GM12878 (cell line): ENCODE measurements around the gene ZKSCAN5. TPM values are rescaled to one million over a fixed set of nuclear protein-coding genes. Genes with fewer than 3 reads are reported as not detected.
"Not testable (repeated sequence)": the region's sequence is repeated elsewhere in the genome, so short reads cannot be mapped to it uniquely, and the experiment has no call there.

Source experiments
- ATAC-seq: fragments of 200-7000 bp; cut with Tn5 transposase; 3 replicates; pipeline ENCODE4 v1.9.1; 2020; ENCODE audit warnings: mild to moderate bottlenecking, moderate library complexity
- BruUV-seq: library from RNA; stranded (reverse); fragments of 400-500 nt; replicated peaks from 2 replicates; lab custom pipeline; 2021; lab: Mats Ljungman, UMichigan
- CTCF ChIA-PET: fragments of 300-600 bp; sonication (Branson Sonifier 250); formaldehyde crosslinking; extraction: SDS; loops from one replicate; lab custom pipeline; 2021; ENCODE audit warnings: inconsistent platforms; lab: Yijun Ruan, JAX
- POLR2A ChIA-PET: fragments of 350-600 bp; formaldehyde crosslinking; extraction: SDS; loops from one replicate; lab custom pipeline; 2021; ENCODE audit warnings: inconsistent platforms; lab: Charles Lee
- RAD21 ChIA-PET: fragments of 300-600 bp; sonication (Branson Sonifier 250); formaldehyde crosslinking; loops from one replicate; lab custom pipeline; 2023; ENCODE audit warnings: antibody characterized with exemption; ENCODE audit not compliant: unreplicated experiment; lab: Charles Lee
- SMC1A ChIA-PET: fragments of 300-600 bp; sonication (Branson Sonifier 250); formaldehyde crosslinking; loops from one replicate; lab custom pipeline; 2023; ENCODE audit not compliant: unreplicated experiment, uncharacterized antibody; lab: Charles Lee
- DNase-seq: peaks from one replicate; pipeline ENCODE4 v3.0.0-alpha.2; 2011; ENCODE audit warnings: low read depth, low spot score
- FAIRE-seq: peaks from 3 replicates; lab custom pipeline; 2011; peaks lifted over from hg19 to GRCh38; lab: Jason Lieb, UNC
- H2AFZ ChIP-seq: 2 replicates; pipeline ENCODE4 v1.6.0; 2011; ENCODE audit warnings: low read depth, low read length, control low read depth; ENCODE audit not compliant: control insufficient read depth
- H3K27ac ChIP-seq: 2 replicates; pipeline ENCODE4 v1.5.1; 2011; ENCODE audit warnings: control low read depth; ENCODE audit not compliant: control insufficient read depth, insufficient read depth
- H3K27me3 ChIP-seq, 2 experiments: replicated peaks in 1 of 2; 2 replicates each; pipeline versions ENCODE4 v1.6.0 to v1.6.1; 2011; ENCODE audit warnings: low read length in 1 of 2; ENCODE audit not compliant: control insufficient read depth in 2 of 2, insufficient read depth in 2 of 2
- H3K36me3 ChIP-seq, 2 experiments: 2 replicates each; pipeline ENCODE4 v1.5.1; 2011; ENCODE audit warnings: low read length in 1 of 2; ENCODE audit not compliant: control insufficient read depth in 2 of 2, insufficient read depth in 2 of 2
- H3K4me1 ChIP-seq: 2 replicates; pipeline ENCODE4 v1.6.1; 2011; ENCODE audit warnings: mild to moderate bottlenecking, low read length, moderate library complexity, mixed read lengths; ENCODE audit not compliant: control insufficient read depth, insufficient read depth
- H3K4me2 ChIP-seq: 2 replicates; pipeline ENCODE4 v1.6.0; 2011; ENCODE audit warnings: control low read depth; ENCODE audit not compliant: control insufficient read depth, insufficient read depth
- H3K4me3 ChIP-seq: fragments of 200-600 bp; sonication (generic); 2 replicates; pipeline ENCODE4 v1.5.1; 2016
- H3K79me2 ChIP-seq: 2 replicates; pipeline ENCODE4 v1.6.0; 2011; ENCODE audit warnings: low read length; ENCODE audit not compliant: control insufficient read depth, insufficient read depth
- H3K9ac ChIP-seq: 2 replicates; pipeline ENCODE4 v1.8.0; 2011; ENCODE audit warnings: low read length, control low read depth, mixed read lengths; ENCODE audit not compliant: control insufficient read depth, insufficient read depth
- H3K9me3 ChIP-seq: replicated peaks from 3 replicates; pipeline ENCODE4 v1.5.1; 2011; ENCODE audit warnings: mild to moderate bottlenecking, low read length; ENCODE audit not compliant: control insufficient read depth, insufficient read depth
- H4K20me1 ChIP-seq: 2 replicates; pipeline ENCODE4 v1.6.0; 2011; ENCODE audit not compliant: control insufficient read depth, insufficient read depth
- WGBS: methylation state at CpG from one replicate; pipeline ENCODE4 v1.1.6; 2016; ENCODE audit warnings: low lambda C conversion rate; ENCODE audit not compliant: insufficient replicate concordance, insufficient coverage; ENCODE audit errors: missing lambda C conversion rate; 5-methylcytosine and 5-hydroxymethylcytosine counted together
- in situ Hi-C: fragments of 300-500 bp; cut with MboI; formaldehyde crosslinking; loops from 9 replicates; pipeline ENCODE4 v1.14.3; 2018; ENCODE audit warnings: mixed read lengths
- intact Hi-C: fragments of 100-400 bp; cut with micrococcal nuclease; formaldehyde crosslinking; loops from one replicate; pipeline ENCODE4 v1.14.2; 2022; ENCODE audit not compliant: unreplicated experiment
- polyA plus RNA-seq, 11 experiments: library from polyadenylated mRNA; depleted of rRNA in 4 of 11; unstranded in 6 of 11; stranded (reverse) in 5 of 11; fragments of >200 nt; fragmentation: Nextera tagmentation in 4 of 11; fragmentation: Illumina TruSeq in 1 of 11; extraction: Ambion mirVana in 4 of 11; extraction: Trizol in 1 of 11; gene quantifications; 1 replicate in 1 of 11; 2 replicates in 10 of 11; pipeline versions ENCODE4 v1.2.1 to v1.2.3, GENCODE V29; 2011 to 2016; ENCODE audit warnings: inconsistent platforms in 2 of 11, missing spikeins in 2 of 11, low read depth in 1 of 11
- total RNA-seq, 4 experiments: library from RNA; depleted of rRNA in 3 of 4; stranded (reverse); fragments of >200 nt in 3 of 4; fragmentation: Illumina TruSeq in 1 of 4; extraction: Trizol in 1 of 4; gene quantifications; 2 replicates each; pipeline versions ENCODE4 v1.2.1 to v1.2.3, GENCODE V29; 2013 to 2021
- TF ChIP-seq, protein P1 (sequence below): fragments of 450-650 bp; IDR thresholded peaks from 2 replicates; pipeline ENCODE4 v1.6.1; 2016; ENCODE audit warnings: mild to moderate bottlenecking
- TF ChIP-seq, protein P2 (sequence below): IDR thresholded peaks from 2 replicates; pipeline ENCODE4 v1.6.1; 2012; ENCODE audit warnings: improper control_type of control experiment, low read depth, low read length; ENCODE audit not compliant: insufficient replicate concordance

ZKSCAN5 gene
- total and polyA plus RNA-seq, 10 of the 15 experiments (the other 5 are each of a cell fraction or from before 2014, with no cell fraction given), result 2.5 to 10.1 (median 7.7) TPM

GRCh38 chr7:99500637-99501009 lies 3.8 kb upstream of the ZKSCAN5 start:
- no TSS peak for BruUV-seq
- ChIA-PET POLR2A (interaction anchor here (0.5 to 2.3 kb wide), 5 partner anchors 27 to 91 kb away, joined by 3 to 15 read pairs (median 3); partner anchors contain the start of genes BUD31 and ZNF655), SMC1A (no interaction called here), CTCF (interaction anchor here (0.6 to 1.5 kb wide), 3 partner anchors 27 to 92 kb away, joined by 3 to 4 read pairs (median 3); partner anchors contain the start of genes BUD31, PDAP1 and ZNF655)
- Histone ChIP-seq H3K79me2 (peaks cover 50% of the 10 kb centered on the region), H2AFZ (peak overlapping the region; percentile 88), H3K4me2 (peak overlapping the region; percentile 46), H4K20me1 (no peaks in the 10 kb centered on the region), H3K4me3 (peak overlapping the region; percentile 95), H3K9me3 (peaks cover 4% of the 10 kb centered on the region; the same call in 2 of the 3 replicates), H3K4me1 (no peaks in the 10 kb centered on the region)
- no peak for FAIRE-seq
- in situ Hi-C loops, result no loop called here
- TF ChIP-seq, protein P1, sequence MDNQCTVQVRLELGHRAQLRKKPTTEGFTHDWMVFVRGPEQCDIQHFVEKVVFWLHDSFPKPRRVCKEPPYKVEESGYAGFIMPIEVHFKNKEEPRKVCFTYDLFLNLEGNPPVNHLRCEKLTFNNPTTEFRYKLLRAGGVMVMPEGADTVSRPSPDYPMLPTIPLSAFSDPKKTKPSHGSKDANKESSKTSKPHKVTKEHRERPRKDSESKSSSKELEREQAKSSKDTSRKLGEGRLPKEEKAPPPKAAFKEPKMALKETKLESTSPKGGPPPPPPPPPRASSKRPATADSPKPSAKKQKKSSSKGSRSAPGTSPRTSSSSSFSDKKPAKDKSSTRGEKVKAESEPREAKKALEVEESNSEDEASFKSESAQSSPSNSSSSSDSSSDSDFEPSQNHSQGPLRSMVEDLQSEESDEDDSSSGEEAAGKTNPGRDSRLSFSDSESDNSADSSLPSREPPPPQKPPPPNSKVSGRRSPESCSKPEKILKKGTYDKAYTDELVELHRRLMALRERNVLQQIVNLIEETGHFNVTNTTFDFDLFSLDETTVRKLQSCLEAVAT, result peak; percentile 86
- TF ChIP-seq, protein P2, sequence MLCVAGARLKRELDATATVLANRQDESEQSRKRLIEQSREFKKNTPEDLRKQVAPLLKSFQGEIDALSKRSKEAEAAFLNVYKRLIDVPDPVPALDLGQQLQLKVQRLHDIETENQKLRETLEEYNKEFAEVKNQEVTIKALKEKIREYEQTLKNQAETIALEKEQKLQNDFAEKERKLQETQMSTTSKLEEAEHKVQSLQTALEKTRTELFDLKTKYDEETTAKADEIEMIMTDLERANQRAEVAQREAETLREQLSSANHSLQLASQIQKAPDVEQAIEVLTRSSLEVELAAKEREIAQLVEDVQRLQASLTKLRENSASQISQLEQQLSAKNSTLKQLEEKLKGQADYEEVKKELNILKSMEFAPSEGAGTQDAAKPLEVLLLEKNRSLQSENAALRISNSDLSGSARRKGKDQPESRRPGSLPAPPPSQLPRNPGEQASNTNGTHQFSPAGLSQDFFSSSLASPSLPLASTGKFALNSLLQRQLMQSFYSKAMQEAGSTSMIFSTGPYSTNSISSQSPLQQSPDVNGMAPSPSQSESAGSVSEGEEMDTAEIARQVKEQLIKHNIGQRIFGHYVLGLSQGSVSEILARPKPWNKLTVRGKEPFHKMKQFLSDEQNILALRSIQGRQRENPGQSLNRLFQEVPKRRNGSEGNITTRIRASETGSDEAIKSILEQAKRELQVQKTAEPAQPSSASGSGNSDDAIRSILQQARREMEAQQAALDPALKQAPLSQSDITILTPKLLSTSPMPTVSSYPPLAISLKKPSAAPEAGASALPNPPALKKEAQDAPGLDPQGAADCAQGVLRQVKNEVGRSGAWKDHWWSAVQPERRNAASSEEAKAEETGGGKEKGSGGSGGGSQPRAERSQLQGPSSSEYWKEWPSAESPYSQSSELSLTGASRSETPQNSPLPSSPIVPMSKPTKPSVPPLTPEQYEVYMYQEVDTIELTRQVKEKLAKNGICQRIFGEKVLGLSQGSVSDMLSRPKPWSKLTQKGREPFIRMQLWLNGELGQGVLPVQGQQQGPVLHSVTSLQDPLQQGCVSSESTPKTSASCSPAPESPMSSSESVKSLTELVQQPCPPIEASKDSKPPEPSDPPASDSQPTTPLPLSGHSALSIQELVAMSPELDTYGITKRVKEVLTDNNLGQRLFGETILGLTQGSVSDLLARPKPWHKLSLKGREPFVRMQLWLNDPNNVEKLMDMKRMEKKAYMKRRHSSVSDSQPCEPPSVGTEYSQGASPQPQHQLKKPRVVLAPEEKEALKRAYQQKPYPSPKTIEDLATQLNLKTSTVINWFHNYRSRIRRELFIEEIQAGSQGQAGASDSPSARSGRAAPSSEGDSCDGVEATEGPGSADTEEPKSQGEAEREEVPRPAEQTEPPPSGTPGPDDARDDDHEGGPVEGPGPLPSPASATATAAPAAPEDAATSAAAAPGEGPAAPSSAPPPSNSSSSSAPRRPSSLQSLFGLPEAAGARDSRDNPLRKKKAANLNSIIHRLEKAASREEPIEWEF, result no peak
- TF ChIP-seq, all 136 proteins: peak for 1
- DNase-seq, result no peak
- RAD21 ChIA-PET, result interaction anchor here (0.6 to 1.4 kb wide), 2 partner anchors 92 to 98 kb away, joined by 3 read pairs; partner anchors contain the start of genes BUD31 and PDAP1
- intact Hi-C loops, result loop anchor here (2.0 kb wide), 2 partner anchors 28 to 58 kb away; partner anchors contain the start of genes ZNF655 and ZNF789
- Histone ChIP-seq H3K27me3 (no peaks in the 10 kb centered on the region), H3K27ac (peak overlapping the region; percentile 92), H3K9ac (peak overlapping the region; percentile 94), H3K36me3 (peaks cover 0 to 10% of the 10 kb centered on the region in 2 experiments; a peak in 1 of 4 replicates)
- WGBS, result 64% methylated on average over 16 of the region's 16 CpGs
- no peak for ATAC-seq

DNA sequence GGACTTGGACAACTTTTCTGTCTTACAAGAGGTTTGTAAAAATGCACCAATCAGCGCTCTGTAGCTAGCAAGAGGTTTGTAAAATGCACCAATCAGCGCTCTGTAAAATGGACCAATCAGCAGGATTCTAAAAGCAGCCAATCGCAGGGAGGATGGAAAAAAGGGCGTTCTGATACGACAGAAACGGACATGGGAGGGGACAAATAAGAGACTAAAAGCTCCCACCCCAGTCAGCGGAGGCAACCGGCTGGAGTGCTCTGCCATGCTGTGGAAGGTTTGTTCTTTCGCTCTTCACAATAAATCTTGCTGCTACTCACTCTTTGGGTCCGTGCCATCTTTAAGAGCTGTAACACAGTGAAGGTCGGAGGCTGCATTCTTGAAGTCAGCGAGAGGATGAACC lies 3.2 kb upstream of the ZKSCAN5 start:
- H3K9me3 ChIP-seq, RAD21 ChIA-PET, H3K27me3 ChIP-seq, ATAC-seq, in situ Hi-C loops, H3K4me3 ChIP-seq, H3K36me3 ChIP-seq, H4K20me1 ChIP-seq, H2AFZ ChIP-seq, H3K27ac ChIP-seq, H3K4me1 ChIP-seq, H3K9ac ChIP-seq, FAIRE-seq, DNase-seq, SMC1A ChIA-PET: not testable (repeated sequence)
- WGBS, result 96% methylated on average over 11 of the region's 12 CpGs
- ChIA-PET POLR2A (interaction anchor here (1.0 to 2.3 kb wide), 4 partner anchors 28 to 94 kb away, joined by 3 to 15 read pairs (median 6); partner anchors contain the start of genes BUD31 and ZNF655), CTCF (interaction anchor here (0.6 to 1.5 kb wide), 2 partner anchors 57 to 92 kb away, joined by 3 to 4 read pairs; partner anchors contain the start of genes BUD31, PDAP1 and ZNF655)
- peak overlapping the region; percentile 46; the same call in 1 of the 2 replicates for H3K4me2 ChIP-seq
- TSS peak; percentile 48 for BruUV-seq
- H3K79me2 ChIP-seq, result peaks cover 54% of the 10 kb centered on the region
- intact Hi-C loops, result loop anchor here (2.0 kb wide), 2 partner anchors 28 to 58 kb away; partner anchors contain the start of genes ZNF655 and ZNF789
